Naive thymus-derived CD4-positive, alpha-beta T cell (primary cell): ENCODE data around the gene BABAM1. TPM values are rescaled to one million over a fixed set of nuclear protein-coding genes. Genes with fewer than 3 reads are reported as not detected.
"Not testable (repeated sequence)": the region's sequence is repeated elsewhere in the genome, so short reads cannot be mapped to it uniquely, and the experiment has no call there.

Experiments
- ATAC-seq: fragments of 150-1000 bp; cut with Tn5 transposase; 2 replicates; pipeline ENCODE4 v1.10.0; 2021; ENCODE audit warnings: mild to moderate bottlenecking, moderate library complexity
- CTCF ChIA-PET: fragments of 350-600 bp; sonication (Branson Sonifier 250); formaldehyde crosslinking; loops from one replicate; lab custom pipeline; 2021; ENCODE audit warnings: antibody characterized with exemption; lab: Charles Lee
- POLR2A ChIA-PET: fragments of 350-600 bp; sonication (Branson Sonifier 250); formaldehyde crosslinking; loops from one replicate; lab custom pipeline; 2021; ENCODE audit warnings: antibody characterized with exemption, inconsistent platforms; lab: Charles Lee
- DNase-seq, 9 donors: peaks; one replicate each; pipeline versions ENCODE4 v3.0.0 to v3.0.0-alpha.2; 2020 to 2022; ENCODE audit warnings: mixed read lengths in 1 of 9
- H3K27ac ChIP-seq: one replicate; pipeline ENCODE4 v1.7.0; 2013; ENCODE audit warnings: mild to moderate bottlenecking, low read depth, low read length, moderate library complexity
- H3K27me3 ChIP-seq, 2 donors: one replicate each; pipeline ENCODE4 v1.7.0; 2013; ENCODE audit warnings: low read length in 2 of 2, mild to moderate bottlenecking in 2 of 2, moderate library complexity in 2 of 2; ENCODE audit not compliant: control insufficient read depth in 2 of 2, insufficient read depth in 2 of 2
- H3K36me3 ChIP-seq, 3 experiments: 1 replicate in 2 of 3; 2 replicates in 1 of 3; pipeline ENCODE4 v1.7.0; 2013; ENCODE audit warnings: low read length in 3 of 3, mild to moderate bottlenecking in 3 of 3, moderate library complexity in 1 of 3; ENCODE audit not compliant: insufficient read depth in 3 of 3, control insufficient read depth in 2 of 3
- H3K4me1 ChIP-seq, 2 donors: one replicate each; pipeline ENCODE4 v1.7.0; 2013; ENCODE audit warnings: low read length in 2 of 2, mild to moderate bottlenecking in 2 of 2, moderate library complexity in 1 of 2; ENCODE audit not compliant: control insufficient read depth in 2 of 2, insufficient read depth in 2 of 2
- H3K4me3 ChIP-seq: 2 replicates; pipeline ENCODE4 v1.7.0; 2013; ENCODE audit warnings: mild to moderate bottlenecking, low read length
- H3K9me3 ChIP-seq, 3 experiments: 1 replicate in 2 of 3; 2 replicates in 1 of 3; pipeline ENCODE4 v1.7.0; 2013; ENCODE audit warnings: low read length in 3 of 3; ENCODE audit not compliant: control insufficient read depth in 2 of 3
- H3K27ac Mint-ChIP-seq, 9 donors: one replicate each; pipeline ENCODE4 v1.8.0; 2020 to 2022; ENCODE audit warnings: mixed read lengths in 9 of 9, mild to moderate bottlenecking in 8 of 9, moderate library complexity in 5 of 9, inconsistent platforms in 2 of 9
- H3K27me3 Mint-ChIP-seq, 5 donors: one replicate each; pipeline ENCODE4 v1.8.0; 2021 to 2022; ENCODE audit warnings: mixed read lengths in 5 of 5, mild to moderate bottlenecking in 1 of 5
- H3K36me3 Mint-ChIP-seq, 5 donors: one replicate each; pipeline ENCODE4 v1.8.0; 2020 to 2022; ENCODE audit warnings: mixed read lengths in 5 of 5, mild to moderate bottlenecking in 3 of 5, inconsistent platforms in 1 of 5
- H3K4me1 Mint-ChIP-seq, 7 donors: one replicate each; pipeline ENCODE4 v1.8.0; 2020 to 2022; ENCODE audit warnings: mixed read lengths in 7 of 7, mild to moderate bottlenecking in 3 of 7, inconsistent platforms in 1 of 7
- H3K4me3 Mint-ChIP-seq, 10 donors: one replicate each; pipeline ENCODE4 v1.8.0; 2020 to 2022; ENCODE audit warnings: mild to moderate bottlenecking in 10 of 10, mixed read lengths in 10 of 10, moderate library complexity in 6 of 10, inconsistent platforms in 2 of 10
- H3K9me3 Mint-ChIP-seq, 11 donors: one replicate each; pipeline ENCODE4 v1.8.0; 2020 to 2022; ENCODE audit warnings: mixed read lengths in 11 of 11, mild to moderate bottlenecking in 4 of 11, inconsistent platforms in 1 of 11, moderate library complexity in 1 of 11
- intact Hi-C, 2 donors: fragments of 100-400 bp; cut with micrococcal nuclease; formaldehyde crosslinking; loops; one replicate each; pipeline ENCODE4 v1.15.1; 2023
- polyA plus RNA-seq, 2 donors: library from polyadenylated mRNA; unstranded; fragments of 300-500 nt; fragmentation: Illumina TruSeq; gene quantifications; one replicate each; pipeline ENCODE4 v1.2.3, GENCODE V29; 2021
- total RNA-seq, 6 experiments: library from RNA in 5 of 6; stranded (reverse) in 5 of 6; gene quantifications; 1 replicate in 5 of 6; 2 replicates in 1 of 6; pipeline ENCODE4 v1.2.3 and lab custom pipeline; 2021 to 2026

The BABAM1 gene
- total and polyA plus RNA-seq, 7 experiments from 2014 or later, result 72.4 to 111 (median 95.6) TPM

GRCh38 chr19:17294051-17294891, 27.0 kb downstream of the BABAM1 start:
- H3K27me3 Mint-ChIP-seq, result peaks cover 0 to 5% (median 0%) of the 10 kb centered on the region in 5 donors

GRCh38 chr19:17295551-17295950, 28.3 kb downstream of the BABAM1 start:
- POLR2A ChIA-PET, result not testable (repeated sequence)

More at GRCh38 chr19:17294051-17294891, 27.0 kb downstream of the BABAM1 start:
- Mint-ChIP-seq H3K27ac (no peak overlapping the region), H3K36me3 (peaks cover 0 to 11% (median 0%) of the 10 kb centered on the region in 5 donors), H3K4me1 (peaks cover 0 to 7% (median 5%) of the 10 kb centered on the region in 7 donors), H3K4me3 (no peak overlapping the region), H3K9me3 (peaks cover 0 to 5% (median 0%) of the 10 kb centered on the region in 11 donors)
- Histone ChIP-seq H3K27ac (no peak overlapping the region), H3K36me3 (peaks cover 0 to 14% (median 0%) of the 10 kb centered on the region in 3 experiments), H3K4me1 (peaks cover 0 to 5% of the 10 kb centered on the region in 2 donors), H3K9me3 (no peaks in the 10 kb centered on the region), H3K4me3 (no peak overlapping the region), H3K27me3 (no peaks in the 10 kb centered on the region)
- ATAC-seq (no peak), DNase-seq (peak in 4 of 9 donors; percentile 27 to 76 (median 38))
- POLR2A ChIA-PET, result no interaction called here
- CTCF ChIA-PET, result interaction anchor here (0.6 to 5.4 kb wide), 3 partner anchors 27 to 220 kb away, joined by 3 to 31 read pairs (median 3); partner anchors contain the start of gene BABAM1
- intact Hi-C loops, result no loop called here

GRCh38 chr19:17296273-17296672, 29.0 kb downstream of the BABAM1 start:
- H3K27me3 Mint-ChIP-seq, result no peaks in the 10 kb centered on the region

More at GRCh38 chr19:17295551-17295950, 28.3 kb downstream of the BABAM1 start:
- H3K4me1 ChIP-seq, H3K9me3 Mint-ChIP-seq, H3K27me3 ChIP-seq, intact Hi-C loops, H3K9me3 ChIP-seq, H3K4me3 ChIP-seq, H3K27ac ChIP-seq, H3K27me3 Mint-ChIP-seq, DNase-seq, H3K27ac Mint-ChIP-seq, H3K4me3 Mint-ChIP-seq, H3K4me1 Mint-ChIP-seq, ATAC-seq: not testable (repeated sequence)
- CTCF ChIA-PET, result interaction anchor here (0.5 to 5.4 kb wide), 2 partner anchors 90 to 143 kb away, joined by 6 to 31 read pairs; no protein-coding TSS in a partner anchor
- H3K36me3 Mint-ChIP-seq, result peaks cover 0 to 11% (median 0%) of the 10 kb centered on the region in 5 donors
- H3K36me3 ChIP-seq, result peaks cover 0 to 14% (median 0%) of the 10 kb centered on the region in 3 experiments

GRCh38 chr19:17296976-17297375, 29.7 kb downstream of the BABAM1 start:
- intact Hi-C loops, result no loop called here
- Mint-ChIP-seq H3K4me3 (no peak overlapping the region), H3K27me3 (no peaks in the 10 kb centered on the region), H3K9me3 (peaks cover 0 to 5% (median 0%) of the 10 kb centered on the region in 11 donors), H3K4me1 (peaks cover 6 to 11% (median 8%) of the 10 kb centered on the region in 7 donors), H3K27ac (no peak overlapping the region), H3K36me3 (peaks cover 0 to 11% (median 0%) of the 10 kb centered on the region in 5 donors)
- POLR2A ChIA-PET, result interaction anchor here (2.1 kb wide), 1 partner anchor 12 kb away, joined by 7 read pairs; the partner anchor contains the start of gene DDA1
- no peaks in the 10 kb centered on the region for H3K27me3 ChIP-seq
- H3K9me3 ChIP-seq, result no peaks in the 10 kb centered on the region
- DNase-seq, result no peak
- no peak overlapping the region for H3K27ac ChIP-seq
- CTCF ChIA-PET, result interaction anchor here (0.5 to 0.6 kb wide), 3 partner anchors 8 to 108 kb away, joined by 3 to 5 read pairs (median 3); no protein-coding TSS in a partner anchor
- no peak for ATAC-seq
- H3K4me3 ChIP-seq, result no peak overlapping the region
- H3K36me3 ChIP-seq, result peaks cover 0 to 14% (median 0%) of the 10 kb centered on the region in 3 experiments
- peaks cover 0 to 5% of the 10 kb centered on the region in 2 donors for H3K4me1 ChIP-seq

More at GRCh38 chr19:17296273-17296672, 29.0 kb downstream of the BABAM1 start:
- peaks cover 0 to 11% (median 0%) of the 10 kb centered on the region in 5 donors for H3K36me3 Mint-ChIP-seq
- Histone ChIP-seq H3K27ac (no peak overlapping the region), H3K27me3 (no peaks in the 10 kb centered on the region), H3K4me3 (no peak overlapping the region), H3K36me3 (peaks cover 0 to 14% (median 0%) of the 10 kb centered on the region in 3 experiments), H3K9me3 (no peaks in the 10 kb centered on the region), H3K4me1 (peaks cover 0 to 5% of the 10 kb centered on the region in 2 donors)
- H3K27ac Mint-ChIP-seq, result no peak overlapping the region
- ChIA-PET POLR2A (interaction anchor here (2.1 kb wide), 1 partner anchor 13 kb away, joined by 7 read pairs; the partner anchor contains the start of gene DDA1), CTCF (interaction anchor here (0.5 to 5.4 kb wide), 3 partner anchors 90 to 228 kb away, joined by 3 to 31 read pairs (median 6); no protein-coding TSS in a partner anchor)
- H3K4me1 Mint-ChIP-seq, result peaks cover under 1 to 7% (median 5%) of the 10 kb centered on the region in 7 donors
- intact Hi-C loops, result no loop called here
- peaks cover 0 to 5% (median 0%) of the 10 kb centered on the region in 11 donors for H3K9me3 Mint-ChIP-seq
- ATAC-seq, result no peak
- no peak overlapping the region for H3K4me3 Mint-ChIP-seq
- DNase-seq, result no peak

- ChIA-PET POLR2A (interaction anchor here (0.6 kb wide), 1 partner anchor 406 kb away, joined by 3 read pairs; no protein-coding TSS in a partner anchor), CTCF (no interaction called here)
- no peaks in the 10 kb centered on the region for H3K27me3 Mint-ChIP-seq
- H3K27ac Mint-ChIP-seq, result no peak overlapping the region
- Histone ChIP-seq H3K36me3 (peaks cover 0 to 12% (median 0%) of the 10 kb centered on the region in 3 experiments), H3K4me3 (no peak overlapping the region), H3K27me3 (no peaks in the 10 kb centered on the region), H3K4me1 (peaks cover 7 to 14% of the 10 kb centered on the region in 2 donors), H3K27ac (no peak overlapping the region), H3K9me3 (no peaks in the 10 kb centered on the region)
- peaks cover 0 to 11% (median 0%) of the 10 kb centered on the region in 5 donors for H3K36me3 Mint-ChIP-seq
- H3K9me3 Mint-ChIP-seq, result peaks cover 0 to 5% (median 0%) of the 10 kb centered on the region in 11 donors
- intact Hi-C loops, result loop anchor here (10.0 kb wide), 2 partner anchors 806 to 1224 kb away; partner anchors contain the start of genes C19orf44 (in 1 of the 2), CALR3 (in 1 of the 2) and ELL (in 1 of the 2)
- ATAC-seq (no peak), DNase-seq (no peak)
- peaks cover 12 to 33% (median 30%) of the 10 kb centered on the region in 7 donors for H3K4me1 Mint-ChIP-seq
- H3K4me3 Mint-ChIP-seq, result peak overlapping the region in 1 of 10 donors; percentile 84
Measured at GRCh38 chr19:17300992-17301619, 33.9 kb downstream of the BABAM1 start.
